ENCODE results near the gene HTATSF1.

HTATSF1 gene, protein sequence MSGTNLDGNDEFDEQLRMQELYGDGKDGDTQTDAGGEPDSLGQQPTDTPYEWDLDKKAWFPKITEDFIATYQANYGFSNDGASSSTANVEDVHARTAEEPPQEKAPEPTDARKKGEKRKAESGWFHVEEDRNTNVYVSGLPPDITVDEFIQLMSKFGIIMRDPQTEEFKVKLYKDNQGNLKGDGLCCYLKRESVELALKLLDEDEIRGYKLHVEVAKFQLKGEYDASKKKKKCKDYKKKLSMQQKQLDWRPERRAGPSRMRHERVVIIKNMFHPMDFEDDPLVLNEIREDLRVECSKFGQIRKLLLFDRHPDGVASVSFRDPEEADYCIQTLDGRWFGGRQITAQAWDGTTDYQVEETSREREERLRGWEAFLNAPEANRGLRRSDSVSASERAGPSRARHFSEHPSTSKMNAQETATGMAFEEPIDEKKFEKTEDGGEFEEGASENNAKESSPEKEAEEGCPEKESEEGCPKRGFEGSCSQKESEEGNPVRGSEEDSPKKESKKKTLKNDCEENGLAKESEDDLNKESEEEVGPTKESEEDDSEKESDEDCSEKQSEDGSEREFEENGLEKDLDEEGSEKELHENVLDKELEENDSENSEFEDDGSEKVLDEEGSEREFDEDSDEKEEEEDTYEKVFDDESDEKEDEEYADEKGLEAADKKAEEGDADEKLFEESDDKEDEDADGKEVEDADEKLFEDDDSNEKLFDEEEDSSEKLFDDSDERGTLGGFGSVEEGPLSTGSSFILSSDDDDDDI

DNA sequence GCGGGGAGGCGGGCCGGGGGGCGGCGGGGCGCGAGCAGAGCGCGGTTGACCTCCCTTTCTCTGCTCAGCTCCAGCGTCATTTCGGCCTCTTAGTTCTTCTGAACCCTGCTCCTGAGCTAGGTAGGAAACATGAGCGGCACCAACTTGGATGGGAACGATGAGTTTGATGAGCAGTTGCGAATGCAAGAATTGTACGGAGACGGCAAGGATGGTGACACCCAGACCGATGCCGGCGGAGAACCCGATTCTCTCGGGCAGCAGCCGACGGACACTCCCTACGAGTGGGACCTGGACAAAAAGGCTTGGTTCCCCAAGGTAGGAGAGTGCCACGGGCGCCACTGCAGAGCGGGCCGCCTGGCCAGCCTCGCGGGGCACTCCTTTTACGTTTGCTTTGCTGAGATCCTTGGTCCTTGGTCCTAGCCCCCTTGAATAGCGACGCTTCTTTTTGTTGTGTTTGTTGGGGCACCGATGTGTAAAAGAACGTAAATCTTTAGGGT, at the start of gene HTATSF1:
HTATSF1 (plus strand) TSS at position 37 of the 497 bp plus-strand sequence; CDS start at position 130, 93 bp downstream.
- no peak for DNase-seq

DNA sequence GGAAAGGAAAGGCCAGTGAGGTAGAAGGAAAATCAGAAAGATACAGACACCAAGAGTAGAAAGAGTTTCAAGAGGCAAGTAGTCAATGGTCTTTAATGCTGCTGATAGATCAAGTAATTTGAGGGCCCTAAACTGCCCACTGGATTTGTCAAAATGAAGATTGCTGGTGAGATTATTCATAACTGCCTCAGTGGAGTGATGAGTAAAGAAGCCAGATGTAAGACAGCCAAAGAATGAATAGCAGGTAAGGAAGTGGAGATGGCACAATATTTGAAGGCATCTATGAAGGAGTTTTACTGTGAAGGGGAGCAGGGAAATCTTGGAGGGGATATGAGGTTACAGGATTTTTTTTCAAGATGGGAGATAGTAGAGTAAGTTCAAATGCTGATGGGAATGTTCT, 49.4 kb upstream of the HTATSF1 start:
- DNase-seq: no peak

DNA sequence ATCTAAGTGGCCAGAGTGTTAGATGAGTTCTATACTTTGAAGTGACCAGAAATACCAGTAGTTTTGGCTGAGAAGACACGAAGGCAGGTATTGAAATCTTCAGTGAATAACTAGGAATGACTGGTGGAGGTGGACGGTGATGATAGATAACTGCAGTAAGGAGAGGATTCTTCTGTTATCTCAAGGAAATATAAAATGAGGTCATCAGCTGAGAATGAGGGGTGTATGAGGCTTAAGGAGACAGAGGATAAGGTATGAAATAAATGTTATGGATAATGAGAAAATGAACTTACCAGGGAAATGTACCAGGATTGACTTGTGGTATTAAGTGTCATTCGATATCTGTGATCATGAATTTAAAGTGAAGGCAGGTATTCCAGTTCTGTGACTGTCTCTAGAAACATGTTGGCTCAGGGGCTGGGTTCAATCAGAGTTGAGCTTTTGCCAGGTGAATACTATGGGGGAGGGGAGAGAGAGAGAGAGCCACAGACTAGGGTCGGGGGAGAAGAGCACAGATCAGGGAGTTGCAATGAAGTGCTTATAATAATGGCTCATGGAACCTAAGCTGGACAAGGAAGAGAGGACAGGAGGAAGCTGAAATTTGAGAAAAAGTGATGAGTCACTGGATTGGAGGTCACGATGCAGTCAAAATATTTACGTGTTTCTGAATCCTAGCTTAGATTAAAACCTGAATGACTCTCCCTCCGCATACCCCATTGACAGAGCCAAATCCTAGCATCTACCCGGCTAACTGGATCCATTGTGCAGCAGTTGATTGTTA, 47.2 kb upstream of the HTATSF1 start:
- DNase-seq: no peak

DNA sequence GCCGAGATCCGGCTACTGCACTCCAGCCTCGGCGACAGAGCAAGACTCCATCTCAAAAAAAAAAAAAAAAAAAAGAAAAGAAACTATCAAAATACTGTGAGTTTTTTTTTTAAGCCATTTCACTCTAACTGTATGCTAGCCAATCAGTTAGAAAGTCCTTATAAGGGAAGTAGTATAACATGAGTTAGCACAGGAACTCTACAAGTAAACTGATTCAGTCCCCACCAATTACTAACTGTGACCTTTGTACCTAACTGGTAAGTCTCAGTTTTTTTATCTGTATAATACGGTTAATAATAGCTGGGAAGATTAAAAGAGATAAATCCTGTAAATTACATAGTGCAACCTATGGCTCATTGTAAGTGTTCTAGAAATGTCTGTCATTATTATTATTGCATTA, 44.8 kb upstream of the HTATSF1 start:
- no peak for DNase-seq

DNA sequence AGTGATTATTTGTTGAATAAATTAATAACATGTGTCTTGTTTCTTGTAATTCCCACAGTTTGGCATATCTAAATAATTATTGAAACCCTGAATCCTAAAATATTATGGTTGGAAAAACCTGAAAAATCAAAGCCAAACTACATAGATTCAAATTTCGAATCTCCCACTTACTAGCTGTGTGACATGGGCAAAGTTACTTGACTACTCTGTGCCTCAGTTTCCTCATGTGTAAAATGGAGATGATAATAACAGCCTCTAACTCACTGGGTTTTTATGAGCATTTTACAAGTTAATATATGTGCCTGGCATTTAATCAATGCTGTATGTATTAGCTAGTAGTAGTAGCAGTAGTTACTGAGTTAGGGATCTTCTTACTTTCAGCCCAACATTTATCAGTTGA, 44.3 kb upstream of the HTATSF1 start:
- no peak for DNase-seq

DNA sequence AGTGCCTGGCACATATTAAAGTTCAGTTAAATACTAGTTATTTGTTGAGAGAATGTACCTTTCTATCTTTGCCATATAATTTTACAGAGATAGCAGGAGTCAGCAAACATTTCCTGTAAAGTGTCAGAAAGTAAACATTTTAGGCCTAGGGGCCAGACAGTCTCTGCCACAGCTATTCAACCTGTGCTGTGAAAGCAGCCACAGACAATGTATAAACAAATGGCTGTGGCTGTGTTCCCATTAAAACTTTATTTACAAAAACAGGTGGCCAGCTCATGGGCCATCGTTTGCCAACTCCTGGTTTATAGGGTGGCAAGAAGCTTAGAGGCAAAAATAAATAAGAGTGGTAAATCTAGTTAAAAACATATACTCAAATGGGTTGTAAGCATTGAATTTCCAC, 43.6 kb upstream of the HTATSF1 start:
- DNase-seq: no peak

DNA sequence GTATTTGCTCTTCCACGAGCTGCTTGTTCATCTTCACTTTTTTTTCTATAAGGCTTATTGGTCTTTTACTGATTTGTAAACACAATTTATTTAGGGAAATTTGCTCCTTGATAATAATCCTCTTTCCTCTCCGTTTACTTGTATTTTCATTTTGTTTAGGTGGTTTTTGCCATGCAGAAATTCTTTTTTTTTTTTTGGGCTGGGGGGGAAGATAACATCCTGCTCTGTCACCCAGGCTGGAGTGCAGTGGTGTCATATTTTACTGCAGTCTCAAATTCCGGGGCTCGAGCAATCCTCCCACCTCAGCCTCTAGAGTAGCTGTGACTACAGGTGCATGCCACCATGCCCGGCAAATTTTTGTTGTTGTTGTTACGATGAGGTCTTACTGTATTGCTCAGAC, 41.3 kb upstream of the HTATSF1 start:
- DNase-seq: no peak

DNA sequence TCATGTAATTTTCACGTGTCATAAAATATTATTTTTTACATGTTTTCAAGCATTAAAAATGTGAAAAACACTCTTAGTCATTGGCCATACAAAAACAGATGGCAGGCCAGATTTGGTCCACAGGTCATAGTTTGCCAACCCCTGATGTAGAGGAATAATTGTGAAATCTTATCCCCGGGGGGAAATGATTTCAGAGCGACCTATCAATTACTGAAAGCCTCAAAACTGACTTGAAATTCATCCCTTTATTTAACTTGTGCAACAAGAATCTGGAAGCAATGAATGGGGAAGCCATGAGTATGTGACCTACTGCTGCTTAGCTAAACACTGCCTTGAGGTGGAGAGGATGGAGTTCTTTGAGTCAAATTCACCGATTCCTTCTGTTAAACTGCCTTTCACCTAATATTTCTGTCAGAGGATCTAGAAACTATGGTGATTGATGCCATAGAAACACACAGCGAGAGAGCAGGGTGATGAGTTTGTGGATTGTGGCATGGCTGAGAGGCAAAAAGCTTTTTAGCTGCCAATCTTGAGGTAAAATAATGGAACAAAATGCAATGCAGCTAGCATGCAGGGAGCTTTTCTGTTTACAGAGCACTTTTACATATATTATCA, 40.0 kb upstream of the HTATSF1 start:
- no peak for DNase-seq

DNA sequence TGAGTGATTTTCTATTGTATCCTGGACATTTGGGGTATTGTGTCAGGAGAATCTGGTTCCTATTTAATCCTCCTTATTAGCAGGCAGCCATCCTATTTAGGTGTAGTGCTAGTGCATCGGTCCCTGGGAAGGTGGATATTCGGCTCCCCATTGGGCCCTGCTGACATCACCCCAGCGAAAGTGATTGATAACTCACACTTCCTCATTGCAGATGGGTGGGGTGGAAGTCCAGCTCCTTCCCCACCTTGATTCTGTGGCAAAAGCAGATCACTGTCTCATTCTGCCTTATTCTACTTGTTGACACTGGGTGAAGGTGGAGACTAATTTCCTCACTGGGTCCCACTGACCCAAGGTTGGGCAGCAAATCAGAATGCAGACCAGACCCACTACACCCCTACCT, 32.8 kb upstream of the HTATSF1 start:
- DNase-seq: no peak

DNA sequence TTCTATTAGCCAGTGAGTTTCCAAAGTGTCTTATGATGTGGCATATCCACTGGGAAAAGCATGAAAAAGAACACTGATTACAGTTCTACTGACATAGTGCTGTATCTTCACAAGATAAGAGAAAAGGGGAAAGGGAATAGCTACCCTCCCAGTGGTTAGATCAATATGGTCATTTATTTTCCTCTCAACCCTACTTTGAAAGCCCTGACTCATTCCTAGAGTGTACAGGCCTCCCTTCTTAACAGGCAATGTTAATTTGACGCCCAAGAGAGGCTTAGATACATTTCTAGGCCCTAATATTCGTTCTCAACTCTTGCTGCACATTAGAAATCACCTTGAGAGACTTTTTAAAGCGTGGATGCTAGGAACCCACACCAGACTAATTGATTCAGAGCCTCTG, 30.1 kb upstream of the HTATSF1 start:
- no peak for DNase-seq

DNA sequence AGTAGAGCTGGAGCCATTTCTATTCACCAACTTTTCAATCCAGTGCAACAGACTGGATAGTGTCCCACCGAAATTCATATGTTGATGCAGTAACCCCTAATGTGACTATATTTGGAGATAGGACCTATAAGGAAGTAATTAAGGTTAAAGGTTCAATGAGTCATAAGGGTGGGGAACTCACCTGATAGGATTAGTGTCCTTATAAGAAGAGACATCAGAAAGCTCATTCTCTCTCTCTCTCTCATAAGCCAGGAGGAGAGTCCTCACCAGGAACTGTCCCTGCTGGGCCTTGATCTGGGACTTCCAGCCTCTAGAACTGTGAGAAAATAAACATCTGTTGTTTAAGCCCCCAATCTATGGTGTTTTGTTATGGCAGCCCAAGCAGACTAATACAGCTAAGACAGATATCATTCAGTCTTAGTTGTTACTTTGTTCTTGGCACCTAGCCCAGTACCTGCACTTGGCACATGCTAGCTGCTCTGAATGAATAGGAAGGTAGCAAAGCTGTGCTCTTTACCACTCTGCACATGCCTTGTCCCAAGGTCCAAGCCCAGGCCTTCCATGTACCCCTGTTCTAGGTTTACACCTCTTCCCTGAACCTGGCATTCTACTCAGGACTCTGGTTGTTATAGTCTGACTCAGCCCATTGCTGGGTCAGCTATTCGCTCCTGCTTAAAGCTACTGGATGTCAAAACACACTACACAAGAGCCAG, 28.8 kb upstream of the HTATSF1 start:
- DNase-seq: no peak

DNA sequence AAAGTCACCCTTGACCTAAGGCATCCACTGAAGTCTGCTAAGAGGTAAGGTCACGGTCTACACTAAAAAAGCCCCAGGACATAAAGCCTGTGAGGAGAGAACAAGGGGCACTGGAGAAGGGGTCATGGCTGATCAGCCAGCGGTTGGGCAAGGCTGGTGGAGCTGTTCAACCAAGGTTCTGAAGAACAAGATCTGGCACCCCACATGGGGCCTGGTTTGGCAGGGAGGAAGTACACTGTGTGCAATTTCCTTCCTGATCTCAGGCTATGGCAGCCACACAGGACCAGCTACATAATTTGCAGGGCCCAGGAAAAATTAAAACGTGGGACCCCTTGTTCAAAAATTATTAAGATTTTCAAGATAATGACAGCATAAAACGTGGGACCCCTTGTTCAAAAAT, 23.7 kb upstream of the HTATSF1 start:
- no peak for DNase-seq

DNA sequence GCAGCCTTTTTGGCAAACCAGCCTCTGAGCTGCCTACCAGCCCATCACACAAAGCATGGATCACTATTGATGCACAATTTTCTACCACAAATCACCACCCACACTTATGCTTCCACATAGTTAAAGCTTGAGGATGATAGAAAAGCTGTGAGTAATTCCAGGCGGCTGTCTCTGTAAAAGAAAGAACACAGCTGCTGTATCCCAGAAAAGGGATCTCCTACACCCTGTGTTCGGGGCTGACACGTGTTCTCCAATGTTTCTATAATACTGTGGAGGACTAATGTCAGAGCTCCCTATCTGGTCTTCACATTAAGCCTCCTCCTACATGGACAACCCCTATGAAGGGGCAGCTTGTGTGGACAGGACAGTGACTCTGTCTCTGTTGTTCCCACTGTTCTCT, 22.2 kb upstream of the HTATSF1 start:
- no peak for DNase-seq

DNA sequence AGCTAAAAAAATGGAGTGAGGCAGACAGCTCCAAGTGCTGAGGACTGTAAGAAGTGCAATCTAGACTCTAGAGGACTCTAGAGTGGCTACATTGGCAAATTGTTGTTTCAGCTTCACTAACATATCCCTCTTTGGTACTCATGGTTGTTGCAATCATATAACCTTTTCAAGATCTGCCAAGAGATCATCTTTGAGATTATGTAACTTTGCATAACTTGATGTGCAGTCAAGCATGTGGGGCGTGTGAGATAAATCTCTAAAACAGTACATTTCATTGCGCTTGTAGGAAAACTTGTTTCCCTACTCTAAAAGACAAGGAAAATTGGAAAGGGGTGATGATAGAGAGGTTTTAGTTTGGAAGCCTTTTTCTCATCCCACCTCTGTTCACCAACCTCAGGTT, 20.9 kb upstream of the HTATSF1 start:
- no peak for DNase-seq

DNA sequence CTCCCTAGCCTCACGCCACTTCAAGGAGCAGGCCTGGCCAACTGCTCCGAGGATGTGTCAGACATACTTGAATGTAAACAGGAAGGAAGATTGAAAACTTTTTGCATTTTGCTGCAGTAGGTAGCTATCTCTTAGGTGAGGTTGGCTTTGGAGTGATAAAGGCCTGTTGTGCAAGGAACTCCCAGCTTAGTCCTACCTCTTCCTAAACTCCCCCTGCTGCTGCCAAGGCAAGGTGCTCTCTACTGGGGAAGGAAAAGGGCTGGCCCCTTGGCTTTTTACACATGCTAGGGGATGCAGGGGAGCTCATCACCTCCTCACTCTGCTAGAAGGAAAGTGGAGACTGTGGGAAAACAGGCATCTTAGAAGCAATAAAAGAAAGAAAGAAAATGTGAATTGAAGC, 20.4 kb upstream of the HTATSF1 start:
- DNase-seq: no peak

DNA sequence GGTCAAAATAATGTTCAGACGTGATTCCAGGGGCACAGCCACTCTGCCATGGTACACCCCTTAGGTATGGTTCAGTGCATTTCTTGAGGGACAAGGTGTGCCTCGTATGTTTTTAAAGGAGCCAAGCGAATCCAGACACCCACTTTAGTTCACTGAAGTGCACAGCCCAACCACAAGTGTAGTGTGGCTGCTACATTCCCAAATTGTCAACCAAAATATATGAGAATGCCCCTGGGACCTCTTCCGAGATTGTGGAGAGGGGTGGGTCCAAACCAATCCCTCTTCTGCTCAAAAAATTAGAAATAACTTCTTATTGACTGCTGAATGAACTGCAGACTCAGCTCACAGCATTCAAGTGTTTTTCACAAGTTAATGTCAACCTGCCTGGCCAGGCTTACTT, 17.0 kb upstream of the HTATSF1 start:
- no peak for DNase-seq

DNA sequence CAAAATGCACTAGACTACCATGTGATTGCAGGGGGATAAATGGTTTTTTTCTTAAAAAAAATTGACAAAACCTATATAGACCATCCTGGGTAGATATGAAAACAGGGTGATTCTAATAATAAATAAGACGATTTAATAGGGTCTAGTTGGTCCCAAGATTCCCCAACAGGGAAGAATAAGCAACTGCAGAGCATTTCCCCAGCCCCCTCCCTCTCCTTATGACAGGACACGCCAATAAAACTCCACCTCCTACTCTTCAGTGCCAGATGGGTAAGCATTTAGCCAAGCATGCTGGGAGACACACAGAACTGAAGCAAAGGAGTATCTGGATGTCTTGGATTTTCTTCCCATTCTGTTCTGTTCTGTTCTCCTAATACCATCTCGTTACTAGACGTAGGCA, 9.7 kb upstream of the HTATSF1 start, which contains the start of gene BRS3:
BRS3 (plus strand) TSS at position 301 of the 400 bp plus-strand sequence. CDS start 168 bp downstream, outside the sequence.
- no peak for DNase-seq

DNA sequence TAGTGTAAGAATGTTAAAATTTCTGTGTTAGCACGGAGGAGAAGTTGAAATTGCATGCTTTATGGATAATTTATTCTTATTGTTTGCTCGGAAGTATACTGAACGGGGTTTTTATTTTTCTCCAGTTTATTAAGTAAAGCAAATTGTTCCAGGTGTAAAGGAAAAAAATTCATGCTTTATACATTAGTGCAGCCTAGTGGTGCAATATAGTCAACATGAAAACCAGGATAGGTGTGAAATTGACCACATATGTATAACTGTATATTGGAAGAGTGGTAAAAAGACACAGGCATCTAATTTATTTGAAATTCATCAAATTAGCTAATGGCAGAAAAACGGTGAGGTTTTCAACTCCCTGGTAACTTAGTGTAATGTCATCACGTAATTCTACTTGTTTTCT, 8.7 kb upstream of the HTATSF1 start:
- DNase-seq: no peak

DNA sequence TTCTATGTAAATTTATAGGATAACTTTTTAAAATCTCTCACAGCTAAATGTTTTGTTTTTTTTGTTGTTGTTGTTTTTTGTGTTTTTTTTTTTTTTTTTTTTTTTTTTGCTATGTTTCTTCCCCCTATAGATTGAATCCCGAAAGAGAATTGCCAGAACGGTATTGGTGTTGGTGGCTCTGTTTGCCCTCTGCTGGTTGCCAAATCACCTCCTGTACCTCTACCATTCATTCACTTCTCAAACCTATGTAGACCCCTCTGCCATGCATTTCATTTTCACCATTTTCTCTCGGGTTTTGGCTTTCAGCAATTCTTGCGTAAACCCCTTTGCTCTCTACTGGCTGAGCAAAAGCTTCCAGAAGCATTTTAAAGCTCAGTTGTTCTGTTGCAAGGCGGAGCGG, 5.6 kb upstream of the HTATSF1 start:
- DNase-seq: no peak

DNA sequence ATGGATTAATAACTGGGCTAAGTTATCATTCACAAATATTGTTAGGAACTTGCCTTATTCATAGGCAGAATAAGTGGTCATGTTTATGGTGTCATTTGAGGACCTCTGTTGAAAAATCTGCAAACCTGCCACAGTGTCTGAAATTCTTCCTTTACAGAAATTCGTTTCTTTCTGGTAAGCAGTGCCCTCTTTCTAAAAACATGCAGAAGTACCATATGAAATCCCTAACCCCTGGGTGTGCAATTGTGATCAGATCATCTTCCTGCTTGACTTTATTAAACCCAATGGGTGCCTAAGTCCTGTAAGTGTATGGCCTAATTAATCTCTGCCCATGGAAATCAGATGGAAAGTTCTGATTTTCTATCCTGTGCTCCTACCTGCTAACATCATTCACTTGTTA, 4.4 kb upstream of the HTATSF1 start:
- DNase-seq: no peak

DNA sequence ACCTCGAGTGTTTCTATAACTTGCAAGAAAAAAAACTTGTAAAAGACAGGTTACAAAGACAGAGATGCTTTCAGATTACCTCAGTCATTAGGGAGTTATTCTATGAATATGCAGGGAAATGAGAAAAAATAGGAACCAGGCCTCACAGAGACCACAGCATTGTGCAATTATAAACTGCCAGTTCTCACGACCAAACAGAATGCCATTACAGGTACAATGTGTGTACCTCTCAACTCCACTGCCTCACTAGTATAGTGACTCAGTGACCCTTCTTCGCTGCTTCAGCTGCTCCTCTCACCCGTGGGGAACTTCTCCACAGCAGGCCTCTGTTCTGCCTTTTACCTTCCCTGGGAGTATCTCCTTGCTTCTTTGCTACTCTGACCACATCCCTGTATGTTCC, 2.3 kb upstream of the HTATSF1 start:
- no peak for DNase-seq

DNA sequence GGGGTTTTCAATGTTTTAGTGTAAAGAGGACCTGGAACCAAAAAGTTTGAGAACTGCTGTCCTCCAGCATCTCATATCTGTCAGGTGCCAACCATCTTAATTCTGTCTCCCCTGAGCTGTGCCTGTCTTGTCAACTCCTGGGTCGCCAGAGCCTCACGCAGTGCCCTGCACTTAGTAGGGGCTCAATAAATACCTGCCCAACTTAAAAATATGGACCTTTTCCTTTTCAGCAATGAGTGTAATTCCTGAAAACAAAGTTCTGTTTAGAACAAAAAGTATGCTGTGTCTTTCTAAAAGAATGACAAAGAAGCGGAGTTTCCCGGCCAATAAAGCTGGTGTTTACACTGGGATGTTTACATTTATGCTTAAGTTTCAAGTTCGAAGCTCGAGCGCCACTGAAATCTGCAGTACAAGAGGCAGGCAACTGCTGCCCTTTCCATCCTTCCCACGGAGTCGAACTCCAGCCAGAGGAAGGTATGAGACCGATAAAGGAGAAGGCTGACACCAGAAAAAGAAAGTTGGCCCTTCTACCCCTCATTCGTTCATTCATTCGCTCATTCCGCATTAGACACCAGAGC, 1.1 kb upstream of the HTATSF1 start:
- no peak for DNase-seq
